ENCODE data around the gene ANKMY1.

- TF ChIP-seq, protein P1, sequence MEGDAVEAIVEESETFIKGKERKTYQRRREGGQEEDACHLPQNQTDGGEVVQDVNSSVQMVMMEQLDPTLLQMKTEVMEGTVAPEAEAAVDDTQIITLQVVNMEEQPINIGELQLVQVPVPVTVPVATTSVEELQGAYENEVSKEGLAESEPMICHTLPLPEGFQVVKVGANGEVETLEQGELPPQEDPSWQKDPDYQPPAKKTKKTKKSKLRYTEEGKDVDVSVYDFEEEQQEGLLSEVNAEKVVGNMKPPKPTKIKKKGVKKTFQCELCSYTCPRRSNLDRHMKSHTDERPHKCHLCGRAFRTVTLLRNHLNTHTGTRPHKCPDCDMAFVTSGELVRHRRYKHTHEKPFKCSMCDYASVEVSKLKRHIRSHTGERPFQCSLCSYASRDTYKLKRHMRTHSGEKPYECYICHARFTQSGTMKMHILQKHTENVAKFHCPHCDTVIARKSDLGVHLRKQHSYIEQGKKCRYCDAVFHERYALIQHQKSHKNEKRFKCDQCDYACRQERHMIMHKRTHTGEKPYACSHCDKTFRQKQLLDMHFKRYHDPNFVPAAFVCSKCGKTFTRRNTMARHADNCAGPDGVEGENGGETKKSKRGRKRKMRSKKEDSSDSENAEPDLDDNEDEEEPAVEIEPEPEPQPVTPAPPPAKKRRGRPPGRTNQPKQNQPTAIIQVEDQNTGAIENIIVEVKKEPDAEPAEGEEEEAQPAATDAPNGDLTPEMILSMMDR (IDR thresholded peaks at IDR 0.05) = no peak
- TF ChIP-seq EP300 (IDR thresholded peaks at IDR 0.05) (no peak), POLR2AphosphoS5 (IDR thresholded peaks at IDR 0.05) (peak in 1 of 2 donors; percentile 18)
Observed at GRCh38 chr2:240565333-240566202, 7.8 kb upstream of the ANKMY1 start.
